Activated T-cell treated with anti-CD3 and anti-CD28 coated beads for 24 hours (primary cell): ENCODE measurements around the gene OAS2.

Experiments used
- DNase-seq: peaks from one replicate; pipeline ENCODE4 v3.0.0-alpha.2; 2020; ENCODE audit warnings: low read depth

Gene OAS2

GRCh38 chr12:113021500-113021899 lies 43.2 kb downstream of the OAS2 start:
- DNase-seq: no peak

- no peak for DNase-seq
These were observed 44.4 kb downstream of the OAS2 start for GRCh38 chr12:113022563-113023297.

GRCh38 chr12:113027726-113028125 lies 49.4 kb downstream of the OAS2 start:
- DNase-seq: no peak

- DNase-seq: no peak
These were observed 52.7 kb downstream of the OAS2 start for GRCh38 chr12:113030875-113031525.

- no peak for DNase-seq
These were observed 61.7 kb downstream of the OAS2 start for GRCh38 chr12:113039911-113040445.

- DNase-seq: no peak
These were observed 62.4 kb downstream of the OAS2 start for GRCh38 chr12:113040722-113041171.

- no peak for DNase-seq
These were observed 63.2 kb downstream of the OAS2 start for GRCh38 chr12:113041560-113041959.

- no peak for DNase-seq
These were observed 64.9 kb downstream of the OAS2 start for GRCh38 chr12:113043240-113043639.

GRCh38 chr12:113044516-113044915 lies 66.2 kb downstream of the OAS2 start:
- no peak for DNase-seq

- DNase-seq: peak; percentile 54
These were observed 70.4 kb downstream of the OAS2 start for GRCh38 chr12:113048716-113049127.

GRCh38 chr12:113049976-113050742 lies 71.8 kb downstream of the OAS2 start:
- no peak for DNase-seq

- no peak for DNase-seq
These were observed 72.5 kb downstream of the OAS2 start for GRCh38 chr12:113050795-113051194.

- no peak for DNase-seq
These were observed 73.4 kb downstream of the OAS2 start for GRCh38 chr12:113051759-113052158.

- DNase-seq: no peak
These were observed 74.0 kb downstream of the OAS2 start for GRCh38 chr12:113052326-113052725.

GRCh38 chr12:113054948-113055486 lies 76.7 kb downstream of the OAS2 start:
- no peak for DNase-seq

- no peak for DNase-seq
These were observed 77.5 kb downstream of the OAS2 start for GRCh38 chr12:113055594-113056380.

- no peak for DNase-seq
These were observed 78.0 kb downstream of the OAS2 start for GRCh38 chr12:113056381-113056630.

GRCh38 chr12:113056631-113057488 lies 78.5 kb downstream of the OAS2 start, which contains the start of gene DTX1:
DTX1 (plus strand) TSS chr12:113056730; CDS start chr12:113058193, 1,463 bp downstream.
- peak; percentile 13 for DNase-seq

- no peak for DNase-seq
These were observed 79.5 kb downstream of the OAS2 start for GRCh38 chr12:113057565-113058485.

- DNase-seq: no peak
These were observed 80.2 kb downstream of the OAS2 start for GRCh38 chr12:113058553-113058952.
